Measurements from ENCODE around the gene EYS.

EYS gene

GRCh38 chr6:64590965-64591675, 1115.9 kb downstream of the EYS start:
- ChIA-PET CTCF (interaction anchor here (0.9 to 1.5 kb wide), 3 partner anchors 9 to 16 kb away, joined by 3 read pairs; no protein-coding TSS in a partner anchor), POLR2A (no interaction called here)
- DNase-seq (ENCODE audit: extremely low spot score): no peak
- TF ChIP-seq, protein P1, sequence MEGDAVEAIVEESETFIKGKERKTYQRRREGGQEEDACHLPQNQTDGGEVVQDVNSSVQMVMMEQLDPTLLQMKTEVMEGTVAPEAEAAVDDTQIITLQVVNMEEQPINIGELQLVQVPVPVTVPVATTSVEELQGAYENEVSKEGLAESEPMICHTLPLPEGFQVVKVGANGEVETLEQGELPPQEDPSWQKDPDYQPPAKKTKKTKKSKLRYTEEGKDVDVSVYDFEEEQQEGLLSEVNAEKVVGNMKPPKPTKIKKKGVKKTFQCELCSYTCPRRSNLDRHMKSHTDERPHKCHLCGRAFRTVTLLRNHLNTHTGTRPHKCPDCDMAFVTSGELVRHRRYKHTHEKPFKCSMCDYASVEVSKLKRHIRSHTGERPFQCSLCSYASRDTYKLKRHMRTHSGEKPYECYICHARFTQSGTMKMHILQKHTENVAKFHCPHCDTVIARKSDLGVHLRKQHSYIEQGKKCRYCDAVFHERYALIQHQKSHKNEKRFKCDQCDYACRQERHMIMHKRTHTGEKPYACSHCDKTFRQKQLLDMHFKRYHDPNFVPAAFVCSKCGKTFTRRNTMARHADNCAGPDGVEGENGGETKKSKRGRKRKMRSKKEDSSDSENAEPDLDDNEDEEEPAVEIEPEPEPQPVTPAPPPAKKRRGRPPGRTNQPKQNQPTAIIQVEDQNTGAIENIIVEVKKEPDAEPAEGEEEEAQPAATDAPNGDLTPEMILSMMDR (IDR thresholded peaks at IDR 0.05; ENCODE audit: control extremely low read depth, extremely low read depth, low read depth, missing control alignments): no peak

GRCh38 chr6:64589961-64590360, 1117.1 kb downstream of the EYS start:
- TF ChIP-seq, protein P1 (IDR thresholded peaks at IDR 0.05; ENCODE audit: control extremely low read depth, extremely low read depth, low read depth, missing control alignments): no peak
- ChIA-PET CTCF (no interaction called here), POLR2A (no interaction called here)
- no peak for DNase-seq (ENCODE audit: extremely low spot score)

DNA sequence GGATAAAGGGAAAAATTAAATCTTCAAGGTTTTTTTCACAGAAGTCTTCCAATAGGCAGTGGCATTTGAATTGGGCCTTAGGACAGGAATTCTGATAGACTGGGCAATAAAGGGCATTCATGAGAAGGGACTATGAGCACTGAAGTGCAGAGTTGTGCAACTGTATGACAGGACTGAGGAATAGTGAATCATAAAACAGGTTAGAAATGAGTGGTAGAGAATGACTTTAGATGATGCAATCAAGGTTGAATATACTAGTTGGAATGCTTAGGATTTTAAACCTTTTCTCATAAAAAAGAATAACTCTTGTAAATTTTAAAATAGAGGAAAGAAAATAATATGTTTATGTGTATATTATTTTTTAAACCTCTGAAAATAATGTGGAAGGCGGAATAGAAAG, 1126.7 kb downstream of the EYS start:
- POLR2A ChIA-PET: no interaction called here
- CTCF ChIA-PET: interaction anchor here (1.1 kb wide), 1 partner anchor 17 kb away, joined by 3 read pairs; no protein-coding TSS in a partner anchor
- TF ChIP-seq, protein P1 (IDR thresholded peaks at IDR 0.05; ENCODE audit: control extremely low read depth, extremely low read depth, low read depth, missing control alignments): no peak
- DNase-seq (ENCODE audit: extremely low spot score): no peak

- TF ChIP-seq, protein P1 (IDR thresholded peaks at IDR 0.05; ENCODE audit: control extremely low read depth, extremely low read depth, low read depth, missing control alignments): no peak
- POLR2A ChIA-PET: no interaction called here
- no peak for DNase-seq (ENCODE audit: extremely low spot score)
- CTCF ChIA-PET: no interaction called here
Observed at GRCh38 chr6:64553249-64553786, 1153.7 kb downstream of the EYS start.

DNA sequence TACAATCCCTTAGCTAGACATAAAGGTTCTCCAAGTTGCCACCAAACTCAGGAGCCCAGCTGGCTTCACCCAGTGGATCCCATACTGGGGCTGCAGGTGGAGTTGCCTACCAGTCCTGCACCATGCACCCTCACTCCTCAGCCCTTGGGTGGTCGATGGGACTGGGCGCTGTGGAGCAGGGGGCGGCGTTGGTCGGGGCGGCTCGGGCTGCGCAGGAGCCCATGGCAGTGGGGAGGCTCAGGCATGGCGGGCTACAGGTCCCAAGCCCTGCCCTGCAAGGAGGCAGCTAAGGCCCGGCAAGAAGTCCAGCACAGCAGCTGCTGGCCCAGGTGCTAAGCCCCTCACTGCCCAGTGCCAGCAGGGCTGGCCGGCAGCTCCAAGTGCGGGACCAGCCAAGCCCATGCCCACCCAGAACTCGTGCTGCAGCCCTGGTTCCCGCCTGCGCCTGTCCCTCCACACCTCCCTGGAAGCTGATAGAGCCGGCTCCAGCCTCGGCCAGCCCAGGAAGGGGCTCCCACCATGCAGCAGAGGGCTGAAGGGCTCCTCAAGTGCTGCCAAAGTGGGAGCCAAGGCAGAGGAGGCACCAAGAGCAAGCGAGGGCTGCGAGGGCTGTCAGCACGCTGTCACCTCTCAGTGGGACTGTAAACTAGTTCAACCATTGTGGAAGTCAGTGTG, 1159.3 kb downstream of the EYS start:
- no peak for DNase-seq (ENCODE audit: extremely low spot score)
- ChIA-PET POLR2A (no interaction called here), CTCF (interaction anchor here (0.9 kb wide), 1 partner anchor 10 kb away, joined by 3 read pairs; no protein-coding TSS in a partner anchor)
- TF ChIP-seq, protein P1 (IDR thresholded peaks at IDR 0.05; ENCODE audit: control extremely low read depth, extremely low read depth, low read depth, missing control alignments): no peak

GRCh38 chr6:64539917-64540316, 1167.1 kb downstream of the EYS start:
- POLR2A ChIA-PET: no interaction called here
- TF ChIP-seq, protein P1 (IDR thresholded peaks at IDR 0.05; ENCODE audit: control extremely low read depth, extremely low read depth, low read depth, missing control alignments): no peak
- CTCF ChIA-PET: no interaction called here
- no peak for DNase-seq (ENCODE audit: extremely low spot score)

Data from GM10248 (cell line).